PC-3 (cell line): ENCODE data around the gene RNF126.

Experiments
- CTCF ChIP-seq: fragments of 300-600 bp; sonication (generic); conservative IDR thresholded peaks from 2 replicates; pipeline ENCODE4 v1.5.1; 2017; ENCODE audit warnings: antibody characterized with exemption, low read depth, mild to moderate bottlenecking, low read length
- EZH2 ChIP-seq: fragments of 300-600 bp; sonication (generic); IDR thresholded peaks from one replicate; pipeline ENCODE4 v1.6.1; 2017; ENCODE audit warnings: antibody characterized with exemption, mild to moderate bottlenecking, low read length; ENCODE audit not compliant: unreplicated experiment
- EZH2phosphoT487 ChIP-seq: fragments of 300-600 bp; sonication (generic); IDR thresholded peaks from 2 replicates; pipeline ENCODE4 v1.6.1; 2018; ENCODE audit warnings: mild to moderate bottlenecking, antibody characterized with exemption, low read length, borderline replicate concordance

- TF ChIP-seq EZH2, result no peak
- TF ChIP-seq CTCF, result no peak
- no peak for TF ChIP-seq EZH2phosphoT487
These were observed 21.3 kb downstream of the RNF126 start for GRCh38 chr19:641702-642101.
